GM10266 (cell line): ENCODE measurements around the gene IGSF22.
"Not testable (repeated sequence)": the region's sequence is repeated elsewhere in the genome, so short reads cannot be mapped to it uniquely, and the experiment has no call there.

ENCODE experiments used
- DNase-seq: peaks from one replicate; pipeline ENCODE4 v3.0.0; 2012; ENCODE audit errors: extremely low spot score
- CTCF ChIP-seq: IDR thresholded peaks from 2 replicates; pipeline ENCODE4 v1.5.1; 2012; ENCODE audit warnings: mild to moderate bottlenecking, low read depth; ENCODE audit not compliant: control insufficient read depth, insufficient read depth; ENCODE audit errors: missing control alignments

The IGSF22 gene

GRCh38 chr11:18668131-18668530 is 57.9 kb downstream of the IGSF22 start:
- TF ChIP-seq CTCF = no peak
- DNase-seq = no peak

GRCh38 chr11:18665353-18665872 is 60.6 kb downstream of the IGSF22 start:
- not testable (repeated sequence) for DNase-seq

GRCh38 chr11:18657673-18658072 is 68.3 kb downstream of the IGSF22 start:
- DNase-seq = no peak
- no peak for TF ChIP-seq CTCF
